ENCODE measurements around the gene STX12. TPM values are rescaled to one million over a fixed set of nuclear protein-coding genes. Genes with fewer than 3 reads are reported as not detected.

Gene STX12
- total and polyA plus RNA-seq, 2 experiments from 2014 or later, result 56.6 to 86.7 TPM

DNA sequence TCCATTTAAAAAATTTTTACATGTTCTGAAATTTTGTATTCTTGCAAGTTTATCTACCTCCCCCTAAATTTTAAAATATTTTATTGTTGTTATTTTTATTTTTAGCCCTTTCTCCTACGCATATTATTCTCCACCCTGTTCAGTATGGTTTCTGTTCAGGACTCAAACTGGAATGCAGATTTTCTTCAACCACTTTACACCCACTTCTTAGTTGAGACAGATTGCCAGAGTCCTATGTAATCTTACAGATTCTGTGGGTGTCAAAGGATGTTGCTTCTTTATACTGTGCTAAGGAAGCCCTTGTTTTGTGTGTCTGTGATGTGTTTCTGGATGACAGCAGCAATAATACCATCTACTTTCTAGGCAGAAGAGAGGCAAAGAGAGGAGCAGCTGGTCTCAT is 36.9 kb downstream of the STX12 start:
- DNase-seq, result no peak
- Histone ChIP-seq H3K9me3 (ENCODE audit: low read depth) (no peaks in the 10 kb centered on the region), H3K27ac (no peak overlapping the region), H2AFZ (no peak overlapping the region), H3K9me2 (ENCODE audit: insufficient read depth) (no peaks in the 10 kb centered on the region), H4K20me1 (ENCODE audit: insufficient read depth) (no peaks in the 10 kb centered on the region), H3K36me3 (ENCODE audit: low read depth) (peaks cover 43% of the 10 kb centered on the region), H3K9ac (no peak overlapping the region), H3K79me2 (ENCODE audit: insufficient read depth) (0 out of 2 replicates have a peak, but pooled peaks cover 4% of the 10 kb centered on the region), H3K27me3 (replicated peaks; ENCODE audit: insufficient read depth) (no peaks in the 10 kb centered on the region), H3K4me3 (no peak overlapping the region), H3F3A (ENCODE audit: insufficient read depth) (no peaks in the 10 kb centered on the region), H3K4me1 (ENCODE audit: insufficient read depth) (no peaks in the 10 kb centered on the region), H3K4me2 (ENCODE audit: unreplicated experiment) (no peak overlapping the region)
- 95% methylated on average over 1 of the region's 1 CpG for WGBS, 2 experiments (ENCODE audit: low coverage in 1 of 2, low lambda C conversion rate in 2 of 2, missing lambda C conversion rate in 2 of 2)
- in situ Hi-C loops (cut with MboI), result no loop called here
- no peak for TF ChIP-seq EZH2 (IDR thresholded peaks at IDR 0.05; ENCODE audit: insufficient read depth, poor library complexity, severe bottlenecking)
- no peak for TF ChIP-seq EZH2phosphoT487 (IDR thresholded peaks at IDR 0.05; ENCODE audit: insufficient read depth, low read depth)

- Histone ChIP-seq H3K4me3 (no peak overlapping the region), H3K9me2 (ENCODE audit: insufficient read depth) (no peaks in the 10 kb centered on the region), H3K9me3 (ENCODE audit: low read depth) (no peaks in the 10 kb centered on the region), H3K27me3 (replicated peaks; ENCODE audit: insufficient read depth) (no peaks in the 10 kb centered on the region), H3K36me3 (ENCODE audit: low read depth) (peaks cover 27% of the 10 kb centered on the region), H3K27ac (no peak overlapping the region), H2AFZ (no peak overlapping the region), H3K79me2 (ENCODE audit: insufficient read depth) (0 out of 2 replicates have a peak, but pooled peaks cover 4% of the 10 kb centered on the region), H3K4me2 (ENCODE audit: unreplicated experiment) (no peak overlapping the region), H3K4me1 (ENCODE audit: insufficient read depth) (peaks cover 4% of the 10 kb centered on the region; the same call in 1 of the 2 replicates), H3K9ac (no peak overlapping the region), H4K20me1 (ENCODE audit: insufficient read depth) (no peaks in the 10 kb centered on the region), H3F3A (ENCODE audit: insufficient read depth) (0 out of 2 replicates have a peak, but pooled peaks cover 4% of the 10 kb centered on the region)
- in situ Hi-C loops (cut with MboI), result no loop called here
- DNase-seq, result no peak
- WGBS, 2 experiments (ENCODE audit: low coverage in 1 of 2, low lambda C conversion rate in 2 of 2, missing lambda C conversion rate in 2 of 2), result 88 to 93% methylated on average over 6 of the region's 6 CpGs
- TF ChIP-seq EZH2phosphoT487 (IDR thresholded peaks at IDR 0.05; ENCODE audit: insufficient read depth, low read depth), result no peak
- TF ChIP-seq EZH2 (IDR thresholded peaks at IDR 0.05; ENCODE audit: insufficient read depth, poor library complexity, severe bottlenecking), result no peak
Measured at GRCh38 chr1:27811741-27812500, 38.9 kb downstream of the STX12 start.

- Histone ChIP-seq H2AFZ (no peak overlapping the region), H3K9me2 (ENCODE audit: insufficient read depth) (no peaks in the 10 kb centered on the region), H3K9ac (no peak overlapping the region), H3K36me3 (ENCODE audit: low read depth) (peaks cover 58% of the 10 kb centered on the region), H3K4me1 (ENCODE audit: insufficient read depth) (peaks cover 11% of the 10 kb centered on the region; the same call in 1 of the 2 replicates), H3K27me3 (replicated peaks; ENCODE audit: insufficient read depth) (no peaks in the 10 kb centered on the region), H3K79me2 (ENCODE audit: insufficient read depth) (no peaks in the 10 kb centered on the region), H3K4me2 (ENCODE audit: unreplicated experiment) (peak overlapping the region; percentile 1), H3K9me3 (ENCODE audit: low read depth) (no peaks in the 10 kb centered on the region), H3K4me3 (no peak overlapping the region), H3F3A (ENCODE audit: insufficient read depth) (0 out of 2 replicates have a peak, but pooled peaks cover 4% of the 10 kb centered on the region), H3K27ac (peak overlapping the region; percentile 29), H4K20me1 (ENCODE audit: insufficient read depth) (no peaks in the 10 kb centered on the region)
- DNase-seq, result peak; percentile 84
- TF ChIP-seq EZH2 (IDR thresholded peaks at IDR 0.05; ENCODE audit: insufficient read depth, poor library complexity, severe bottlenecking) (no peak), EZH2phosphoT487 (IDR thresholded peaks at IDR 0.05; ENCODE audit: insufficient read depth, low read depth) (no peak)
- in situ Hi-C loops (cut with MboI), result no loop called here
- 67 to 73% methylated on average over 2 of the region's 2 CpGs for WGBS, 2 experiments (ENCODE audit: low coverage in 1 of 2, low lambda C conversion rate in 2 of 2, missing lambda C conversion rate in 2 of 2)
Measured at GRCh38 chr1:27816921-27817630, 44.1 kb downstream of the STX12 start.

DNA sequence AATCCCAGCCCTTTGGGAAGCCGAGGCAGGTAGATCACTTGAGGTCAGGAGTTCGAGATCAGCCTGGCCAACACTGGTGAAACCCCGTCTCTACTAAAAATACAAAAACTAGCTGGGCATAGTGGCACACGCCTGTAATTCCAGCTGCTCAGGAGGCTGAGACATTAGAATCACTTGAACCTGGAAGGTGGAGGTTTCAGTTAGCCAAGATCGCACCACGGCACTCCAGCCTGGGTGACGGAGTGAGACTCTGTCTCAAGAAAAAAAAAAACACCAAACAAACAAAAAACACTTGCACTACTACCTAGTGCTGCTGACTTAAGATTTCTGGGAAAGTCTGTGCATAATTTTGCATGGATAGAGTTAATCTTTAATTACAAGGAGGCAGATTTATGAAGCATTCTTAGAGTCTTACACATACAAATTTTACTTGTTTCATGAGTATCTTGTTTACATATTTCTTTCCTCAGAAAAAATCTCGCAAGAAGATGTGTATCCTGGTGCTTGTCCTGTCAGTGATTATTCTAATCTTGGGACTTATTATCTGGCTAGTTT is 48.8 kb downstream of the STX12 start:
- Histone ChIP-seq H2AFZ (no peak overlapping the region), H3F3A (ENCODE audit: insufficient read depth) (0 out of 2 replicates have a peak, but pooled peaks cover 1% of the 10 kb centered on the region), H3K27ac (no peak overlapping the region), H3K4me2 (ENCODE audit: unreplicated experiment) (no peak overlapping the region), H3K79me2 (ENCODE audit: insufficient read depth) (no peaks in the 10 kb centered on the region; the same call in 1 of the 2 replicates), H3K9me3 (ENCODE audit: low read depth) (no peaks in the 10 kb centered on the region), H3K9me2 (ENCODE audit: insufficient read depth) (no peaks in the 10 kb centered on the region), H3K4me1 (ENCODE audit: insufficient read depth) (peaks cover 8% of the 10 kb centered on the region; the same call in 1 of the 2 replicates), H3K4me3 (no peak overlapping the region), H3K27me3 (replicated peaks; ENCODE audit: insufficient read depth) (no peaks in the 10 kb centered on the region), H3K9ac (no peak overlapping the region), H4K20me1 (ENCODE audit: insufficient read depth) (no peaks in the 10 kb centered on the region), H3K36me3 (ENCODE audit: low read depth) (peaks cover 65% of the 10 kb centered on the region)
- TF ChIP-seq EZH2 (IDR thresholded peaks at IDR 0.05; ENCODE audit: insufficient read depth, poor library complexity, severe bottlenecking) (no peak), EZH2phosphoT487 (IDR thresholded peaks at IDR 0.05; ENCODE audit: insufficient read depth, low read depth) (no peak)
- in situ Hi-C loops (cut with MboI), result no loop called here
- WGBS, 2 experiments (ENCODE audit: low coverage in 1 of 2, low lambda C conversion rate in 2 of 2, missing lambda C conversion rate in 2 of 2), result 88 to 93% methylated on average over 8 of the region's 8 CpGs
- no peak for DNase-seq
